Rectal smooth muscle tissue (tissue), 1 donor: ENCODE data around the gene EML4.
"Not testable (repeated sequence)": the region's sequence is repeated elsewhere in the genome, so short reads cannot be mapped to it uniquely, and the experiment has no call there.

Experiments used
- H3K27ac ChIP-seq: one replicate; pipeline ENCODE4 v1.7.0; 2013; ENCODE audit warnings: low read depth, low read length, inconsistent platforms
- H3K27me3 ChIP-seq: one replicate; pipeline ENCODE4 v1.7.0; 2013; ENCODE audit warnings: low read length; ENCODE audit not compliant: control insufficient read depth, insufficient read depth
- H3K36me3 ChIP-seq: one replicate; pipeline ENCODE4 v1.7.0; 2013; ENCODE audit warnings: low read length; ENCODE audit not compliant: control insufficient read depth, insufficient read depth
- H3K4me1 ChIP-seq: one replicate; pipeline ENCODE4 v1.7.0; 2013; ENCODE audit warnings: low read length; ENCODE audit not compliant: control insufficient read depth, insufficient read depth
- H3K4me3 ChIP-seq: one replicate; pipeline ENCODE4 v1.7.0; 2013; ENCODE audit warnings: low read length
- H3K9ac ChIP-seq: one replicate; pipeline ENCODE4 v1.7.0; 2013; ENCODE audit warnings: low read length

The EML4 gene

GRCh38 chr2:42132191-42132965, 36.8 kb upstream of the EML4 start:
- peak overlapping the region; percentile 52 for H3K4me3 ChIP-seq
- H3K27me3 ChIP-seq: no peaks in the 10 kb centered on the region
- H3K27ac ChIP-seq: peak overlapping the region; percentile 79
- no peaks in the 10 kb centered on the region for H3K36me3 ChIP-seq
- H3K9ac ChIP-seq: no peak overlapping the region
- peaks cover 30% of the 10 kb centered on the region for H3K4me1 ChIP-seq

DNA sequence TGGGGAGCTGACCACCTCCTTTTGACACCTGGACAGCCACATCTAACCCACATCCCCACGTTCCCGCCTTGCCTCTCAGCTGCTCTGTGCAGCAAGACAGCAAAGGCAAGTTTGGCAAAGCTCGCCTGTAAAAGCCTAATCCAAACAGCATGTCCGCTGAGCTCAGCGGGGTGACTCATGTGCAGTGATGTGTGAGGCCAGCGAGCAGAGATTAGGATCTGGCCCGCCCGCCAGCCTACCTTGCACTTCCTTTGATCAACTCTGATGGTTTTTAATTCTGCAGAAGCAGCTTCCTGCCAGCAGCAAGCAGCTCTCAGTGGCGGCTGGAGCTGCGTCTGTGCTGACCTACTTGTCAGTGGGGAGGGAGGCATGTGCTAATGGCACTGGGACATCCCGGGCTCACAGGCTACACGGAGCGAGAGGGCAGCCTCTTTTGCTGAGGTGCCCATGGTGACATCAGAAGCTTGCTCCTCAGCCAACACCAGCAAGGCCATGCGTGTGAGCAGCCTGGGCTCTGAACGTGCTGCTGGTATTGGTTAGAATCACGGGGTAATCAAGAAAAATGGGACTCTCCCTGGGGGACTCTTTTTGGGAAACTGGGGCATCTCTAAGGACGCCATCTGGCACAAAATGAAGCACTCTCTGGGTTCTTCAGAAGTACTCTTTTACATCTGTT, 36.0 kb upstream of the EML4 start:
- H3K9ac ChIP-seq: peak overlapping the region; percentile 6
- H3K4me1 ChIP-seq: peaks cover 28% of the 10 kb centered on the region
- peak overlapping the region; percentile 52 for H3K4me3 ChIP-seq
- no peaks in the 10 kb centered on the region for H3K27me3 ChIP-seq
- H3K36me3 ChIP-seq: no peaks in the 10 kb centered on the region
- peak overlapping the region; percentile 79 for H3K27ac ChIP-seq

GRCh38 chr2:42133771-42134195, 35.4 kb upstream of the EML4 start:
- Histone ChIP-seq H3K27me3 (no peaks in the 10 kb centered on the region), H3K9ac (no peak overlapping the region), H3K4me3 (no peak overlapping the region), H3K4me1 (peaks cover 23% of the 10 kb centered on the region), H3K36me3 (no peaks in the 10 kb centered on the region), H3K27ac (peak overlapping the region; percentile 79)

DNA sequence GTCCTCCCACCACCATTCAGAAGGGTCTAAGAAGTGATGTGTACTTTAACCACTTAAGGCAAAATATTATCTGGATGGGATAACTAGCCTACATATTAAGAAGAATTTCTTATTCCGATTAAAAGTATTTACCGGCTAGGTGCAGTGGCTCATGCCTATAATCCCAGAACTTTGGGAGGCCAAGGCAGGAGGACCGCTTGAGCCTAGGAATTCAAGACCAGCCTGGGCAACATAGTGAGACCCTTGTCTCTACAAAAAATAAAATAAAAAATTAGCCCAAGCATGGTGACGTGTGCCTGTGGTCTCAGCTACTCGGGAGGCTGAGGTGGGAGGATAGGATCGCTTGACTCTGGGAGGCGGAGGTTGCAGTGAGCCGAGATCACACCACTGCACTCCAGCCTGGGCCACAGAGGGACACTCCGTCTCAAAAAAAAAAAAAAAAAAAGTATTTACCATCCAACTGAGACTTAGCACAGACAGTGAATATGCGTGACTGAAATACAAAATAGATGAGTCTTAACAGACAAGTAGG, 34.7 kb upstream of the EML4 start:
- not testable (repeated sequence) for H3K9ac ChIP-seq, H3K27ac ChIP-seq, H3K27me3 ChIP-seq, H3K4me3 ChIP-seq, H3K36me3 ChIP-seq
- H3K4me1 ChIP-seq: peaks cover 20% of the 10 kb centered on the region

- Histone ChIP-seq H3K9ac (no peak overlapping the region), H3K36me3 (no peaks in the 10 kb centered on the region), H3K27me3 (no peaks in the 10 kb centered on the region), H3K4me1 (peaks cover 20% of the 10 kb centered on the region), H3K27ac (no peak overlapping the region), H3K4me3 (no peak overlapping the region)
These were observed 33.5 kb upstream of the EML4 start for GRCh38 chr2:42135381-42136312.

GRCh38 chr2:42136782-42137124, 32.4 kb upstream of the EML4 start:
- H3K36me3 ChIP-seq: no peaks in the 10 kb centered on the region
- no peak overlapping the region for H3K4me3 ChIP-seq
- no peak overlapping the region for H3K9ac ChIP-seq
- no peaks in the 10 kb centered on the region for H3K27me3 ChIP-seq
- no peak overlapping the region for H3K27ac ChIP-seq
- H3K4me1 ChIP-seq: peaks cover 20% of the 10 kb centered on the region

GRCh38 chr2:42137125-42137841, 31.9 kb upstream of the EML4 start:
- no peaks in the 10 kb centered on the region for H3K27me3 ChIP-seq
- no peaks in the 10 kb centered on the region for H3K36me3 ChIP-seq
- peaks cover 19% of the 10 kb centered on the region for H3K4me1 ChIP-seq
- no peak overlapping the region for H3K27ac ChIP-seq
- H3K4me3 ChIP-seq: no peak overlapping the region
- H3K9ac ChIP-seq: no peak overlapping the region

DNA sequence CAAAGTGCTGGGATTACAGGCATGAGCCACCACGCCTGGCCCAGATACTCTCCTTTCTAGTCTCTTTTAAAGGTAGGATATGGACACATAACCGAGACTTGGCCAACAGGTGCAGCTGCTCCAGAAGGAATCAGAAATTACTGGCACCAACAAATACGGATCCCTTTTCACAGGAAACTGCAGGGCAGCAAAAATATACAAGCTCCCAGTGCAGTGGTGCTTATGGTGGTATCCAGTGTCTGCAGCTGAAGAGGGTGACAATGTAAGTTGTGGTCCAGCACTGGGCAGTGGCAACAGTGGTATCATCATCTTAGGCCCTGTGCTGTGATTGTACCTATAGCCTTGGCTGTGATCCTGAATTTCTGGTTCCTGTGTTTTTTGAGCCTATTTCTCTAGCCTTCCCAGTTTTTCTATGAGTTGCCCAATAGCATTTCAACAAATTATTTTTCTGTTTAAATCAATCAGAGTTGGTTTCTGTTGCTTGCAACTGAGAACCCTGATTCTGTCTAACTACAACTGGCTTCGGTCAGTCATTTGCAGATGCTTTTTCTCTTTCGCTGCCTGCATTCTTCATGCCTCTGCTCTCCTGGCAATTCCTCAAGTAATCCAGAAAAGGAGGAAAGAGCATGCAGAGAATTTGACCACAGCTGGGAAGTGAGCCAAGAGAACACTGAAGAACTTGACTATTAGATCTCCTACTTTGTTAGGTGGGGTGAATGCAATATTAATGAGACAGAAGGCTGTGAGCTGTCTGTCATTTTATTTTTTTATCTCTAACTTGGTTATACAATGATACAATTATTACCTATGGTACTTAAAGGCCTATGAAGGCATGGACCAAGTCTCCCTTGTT, 30.8 kb upstream of the EML4 start:
- Histone ChIP-seq H3K36me3 (no peaks in the 10 kb centered on the region), H3K9ac (no peak overlapping the region), H3K4me3 (no peak overlapping the region), H3K27me3 (no peaks in the 10 kb centered on the region), H3K4me1 (peaks cover 14% of the 10 kb centered on the region), H3K27ac (peak overlapping the region; percentile 44)

DNA sequence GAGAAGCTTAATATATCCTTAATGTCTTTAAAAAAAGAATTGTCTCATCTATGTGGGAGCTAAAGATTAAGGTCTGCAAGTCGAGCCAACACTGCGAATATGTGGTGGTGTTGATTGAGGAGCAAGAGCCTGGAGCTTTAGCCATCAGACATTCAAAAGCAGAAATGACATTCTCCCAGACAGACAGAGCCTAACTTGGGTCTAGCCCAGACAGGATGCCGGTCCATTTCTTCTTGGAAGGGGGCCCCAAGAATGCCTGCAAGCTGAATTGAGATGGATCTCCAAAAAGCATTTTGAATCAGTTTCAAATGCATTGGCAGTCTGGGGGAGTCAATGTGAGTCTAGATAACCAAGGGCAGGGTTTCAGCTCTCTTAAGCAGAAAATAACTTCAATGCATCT, 30.1 kb upstream of the EML4 start:
- H3K27me3 ChIP-seq: no peaks in the 10 kb centered on the region
- H3K4me1 ChIP-seq: peaks cover 11% of the 10 kb centered on the region
- H3K27ac ChIP-seq: no peak overlapping the region

DNA sequence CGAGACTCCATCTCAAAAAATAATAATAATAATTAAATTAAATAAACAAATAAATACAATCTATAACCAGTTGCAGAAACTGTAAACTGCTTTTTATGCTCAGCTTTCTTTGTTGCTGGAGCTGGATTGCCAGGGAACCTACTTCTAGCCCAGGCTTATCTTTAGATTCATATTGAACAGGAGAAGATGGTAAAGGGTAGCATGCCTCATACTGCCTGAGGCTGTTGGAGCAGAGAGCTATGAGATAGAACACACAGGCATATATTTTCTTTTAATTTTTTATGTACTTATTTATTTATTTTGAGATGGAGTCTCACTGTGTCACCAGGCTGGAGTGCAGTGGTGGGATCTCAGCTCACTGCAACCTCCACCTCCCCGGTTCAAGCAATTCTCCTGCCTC, 28.7 kb upstream of the EML4 start:
- H3K36me3 ChIP-seq: no peaks in the 10 kb centered on the region
- no peak overlapping the region for H3K4me3 ChIP-seq
- H3K9ac ChIP-seq: no peak overlapping the region
- H3K27ac ChIP-seq: no peak overlapping the region
- H3K4me1 ChIP-seq: peaks cover 11% of the 10 kb centered on the region
- H3K27me3 ChIP-seq: no peaks in the 10 kb centered on the region

More for the DNA sequence above, 30.1 kb upstream of the EML4 start:
- no peak overlapping the region for H3K4me3 ChIP-seq
- no peak overlapping the region for H3K9ac ChIP-seq
- H3K36me3 ChIP-seq: no peaks in the 10 kb centered on the region
